SK-N-SH (cell line): ENCODE data around the gene TRMT44. TPM values are rescaled to one million over a fixed set of nuclear protein-coding genes. Genes with fewer than 3 reads are reported as not detected.

Experiments used
- CTCF ChIA-PET: fragments of 300-600, 350-600 bp; formaldehyde crosslinking; extraction: SDS; loops from one replicate; lab custom pipeline; 2021; lab: Yijun Ruan, JAX
- POLR2A ChIA-PET: fragments of 350-600 bp; sonication (Branson Sonifier 250); formaldehyde crosslinking; extraction: SDS; loops from one replicate; lab custom pipeline; 2020; ENCODE audit warnings: antibody characterized with exemption, inconsistent platforms; lab: Yijun Ruan, JAX
- DNase-seq: peaks from one replicate; pipeline ENCODE4 v3.0.0; 2012
- H2AFZ ChIP-seq: fragments of 200-600 bp; sonication (generic); 2 replicates; pipeline ENCODE4 v1.8.1; 2016; ENCODE audit warnings: antibody characterized with exemption, mild to moderate bottlenecking, low read depth
- H3F3A ChIP-seq: fragments of 200-600 bp; sonication (generic); replicated peaks from 2 replicates; pipeline ENCODE3; 2016; ENCODE audit warnings: antibody characterized with exemption, mild to moderate bottlenecking; ENCODE audit not compliant: insufficient read depth
- H3K27ac ChIP-seq, 2 experiments: fragments of 200-500 bp in 1 of 2; fragments of 200-600 bp in 1 of 2; sonication (Bioruptor generic) in 1 of 2; sonication (generic), shearing (Covaris generic) in 1 of 2; 2 replicates each; pipeline versions ENCODE4 v1.5.1 to v1.6.1; 2014 to 2016; ENCODE audit warnings: low read depth in 2 of 2, inconsistent platforms in 1 of 2, low read length in 1 of 2, mild to moderate bottlenecking in 1 of 2, mixed read lengths in 1 of 2
- H3K27me3 ChIP-seq: fragments of 200-600 bp; sonication (generic), shearing (Covaris generic); 2 replicates; pipeline ENCODE4 v1.6.1; 2016; ENCODE audit warnings: mixed run types; ENCODE audit not compliant: insufficient read depth
- H3K36me3 ChIP-seq, 2 experiments: fragments of 200-500 bp in 1 of 2; fragments of 200-600 bp in 1 of 2; sonication (Bioruptor generic) in 1 of 2; sonication (generic) in 1 of 2; replicated peaks in 1 of 2; 2 replicates each; pipeline versions ENCODE3 to v1.5.1; 2014 to 2016; ENCODE audit warnings: low read length in 1 of 2, mild to moderate bottlenecking in 1 of 2; ENCODE audit not compliant: insufficient read depth in 2 of 2, control insufficient read depth in 1 of 2
- H3K4me1 ChIP-seq, 2 experiments: fragments of 200-500 bp in 1 of 2; fragments of 200-600 bp in 1 of 2; sonication (Bioruptor generic) in 1 of 2; sonication (generic), shearing (Covaris generic) in 1 of 2; 2 replicates each; pipeline versions ENCODE4 v1.5.1 to v1.6.1; 2014 to 2016; ENCODE audit warnings: low read depth in 1 of 2, low read length in 1 of 2, mixed run types in 1 of 2; ENCODE audit not compliant: insufficient read depth in 2 of 2, control insufficient read depth in 1 of 2
- H3K4me2 ChIP-seq: fragments of 200-600 bp; sonication (generic), shearing (Covaris generic); 2 replicates; pipeline ENCODE4 v1.6.1; 2017; ENCODE audit warnings: mixed run types
- H3K4me3 ChIP-seq, 2 experiments: fragments of 200-500 bp in 1 of 2; fragments of 200-600 bp in 1 of 2; sonication (Bioruptor generic) in 1 of 2; sonication (generic), shearing (Covaris generic) in 1 of 2; 2 replicates each; pipeline versions ENCODE4 v1.5.1 to v1.8.1; 2014 to 2016; ENCODE audit warnings: low read depth in 2 of 2, inconsistent platforms in 1 of 2, low read length in 1 of 2, mild to moderate bottlenecking in 1 of 2, mixed read lengths in 1 of 2, moderate library complexity in 1 of 2
- H3K79me2 ChIP-seq: fragments of 200-600 bp; sonication (generic); 2 replicates; pipeline ENCODE4 v1.8.1; 2017; ENCODE audit warnings: mild to moderate bottlenecking; ENCODE audit not compliant: insufficient read depth
- H3K9ac ChIP-seq: fragments of 200-600 bp; sonication (generic); 2 replicates; pipeline ENCODE4 v1.6.1; 2017; ENCODE audit warnings: mixed run types
- H3K9me2 ChIP-seq: fragments of 200-600 bp; sonication (generic); 2 replicates; pipeline ENCODE4 v1.6.1; 2017; ENCODE audit warnings: mixed run types
- H3K9me3 ChIP-seq: fragments of 200-600 bp; sonication (generic); 2 replicates; pipeline ENCODE4 v1.6.1; 2017; ENCODE audit warnings: mixed run types, mild to moderate bottlenecking, moderate library complexity
- H4K20me1 ChIP-seq: fragments of 200-600 bp; sonication (generic); 2 replicates; pipeline ENCODE4 v1.6.1; 2017; ENCODE audit warnings: mild to moderate bottlenecking, mixed run types; ENCODE audit not compliant: insufficient read depth
- CTCF ChIP-seq: fragments of 200-600 bp; sonication (generic); IDR thresholded peaks from 2 replicates; pipeline ENCODE4 v1.6.1; 2017; ENCODE audit warnings: antibody characterized with exemption, mild to moderate bottlenecking, moderate library complexity
- EP300 ChIP-seq, 2 experiments: IDR thresholded peaks; 2 replicates each; pipeline versions ENCODE4 v1.4.0 to v1.6.1; 2012; ENCODE audit warnings: borderline replicate concordance in 1 of 2, low read depth in 1 of 2, low read length in 1 of 2
- FOXJ3 ChIP-seq: sonication (generic); formaldehyde crosslinking; IDR thresholded peaks from 2 replicates; pipeline ENCODE4 v1.5.1; 2020; ENCODE audit warnings: mild to moderate bottlenecking, missing genetic modification reagents
- FOXM1 ChIP-seq: IDR thresholded peaks from 2 replicates; pipeline ENCODE4 v1.4.0; 2012; ENCODE audit warnings: low read depth, mild to moderate bottlenecking
- JUND ChIP-seq: IDR thresholded peaks from 2 replicates; pipeline ENCODE4 v1.4.0; 2012
- MAX ChIP-seq: IDR thresholded peaks from 2 replicates; pipeline ENCODE4 v1.4.0; 2012; ENCODE audit warnings: low read depth
- RCOR1 ChIP-seq: fragments of 150-350 bp; IDR thresholded peaks from 2 replicates; pipeline ENCODE4 v1.6.1; 2017; ENCODE audit warnings: antibody characterized with exemption, low read length
- RFX5 ChIP-seq: IDR thresholded peaks from 2 replicates; pipeline ENCODE4 v1.6.1; 2012; ENCODE audit warnings: mild to moderate bottlenecking, improper control_type of control experiment, low read length
- RXRA ChIP-seq: IDR thresholded peaks from 2 replicates; pipeline ENCODE4 v1.4.0; 2012; ENCODE audit warnings: low read depth, mild to moderate bottlenecking, borderline replicate concordance
- TEAD4 ChIP-seq: IDR thresholded peaks from 2 replicates; pipeline ENCODE4 v1.4.0; 2012; ENCODE audit warnings: mild to moderate bottlenecking, borderline replicate concordance; ENCODE audit not compliant: insufficient read depth
- USF2 ChIP-seq: fragments of 150-350 bp; IDR thresholded peaks from 2 replicates; pipeline ENCODE4 v1.6.1; 2017; ENCODE audit warnings: antibody characterized with exemption, low read length, low read depth, borderline replicate concordance
- YY1 ChIP-seq: IDR thresholded peaks from 2 replicates; pipeline ENCODE4 v1.4.0; 2012; ENCODE audit warnings: low read depth, mild to moderate bottlenecking
- WGBS: methylation state at CpG from one replicate; pipeline ENCODE4 v1.1.6; 2017; ENCODE audit warnings: low lambda C conversion rate; 5-methylcytosine and 5-hydroxymethylcytosine counted together
- polyA plus RNA-seq, 3 experiments: library from polyadenylated mRNA; depleted of rRNA; stranded (reverse); fragments of >200 nt; gene quantifications; 2 replicates each; pipeline ENCODE4 v1.2.3, GENCODE V29; 2012
- TF ChIP-seq, protein P1 (sequence below): IDR thresholded peaks from 2 replicates; pipeline ENCODE4; 2012
- TF ChIP-seq, protein P2 (sequence below): IDR thresholded peaks from 2 replicates; pipeline ENCODE4 v1.4.0; 2012; ENCODE audit warnings: low read depth, borderline replicate concordance

TRMT44 gene
- polyA plus RNA-seq, 1 of the 3 experiments (the other 2 are of a cell fraction), result 6.0 TPM

- TF ChIP-seq FOXM1, result no peak
- TF ChIP-seq, protein P1, sequence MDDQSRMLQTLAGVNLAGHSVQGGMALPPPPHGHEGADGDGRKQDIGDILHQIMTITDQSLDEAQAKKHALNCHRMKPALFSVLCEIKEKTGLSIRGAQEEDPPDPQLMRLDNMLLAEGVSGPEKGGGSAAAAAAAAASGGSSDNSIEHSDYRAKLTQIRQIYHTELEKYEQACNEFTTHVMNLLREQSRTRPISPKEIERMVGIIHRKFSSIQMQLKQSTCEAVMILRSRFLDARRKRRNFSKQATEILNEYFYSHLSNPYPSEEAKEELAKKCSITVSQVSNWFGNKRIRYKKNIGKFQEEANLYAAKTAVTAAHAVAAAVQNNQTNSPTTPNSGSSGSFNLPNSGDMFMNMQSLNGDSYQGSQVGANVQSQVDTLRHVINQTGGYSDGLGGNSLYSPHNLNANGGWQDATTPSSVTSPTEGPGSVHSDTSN, result no peak
- no peak for TF ChIP-seq TEAD4
- TF ChIP-seq MAX, result no peak
- TF ChIP-seq EP300 (IDR thresholded peaks at IDR 0.05; ENCODE audit: borderline replicate concordance in 1 of 2, low read depth in 1 of 2, low read length in 1 of 2), result no peak
- TF ChIP-seq RXRA, result no peak
- TF ChIP-seq, protein P2, sequence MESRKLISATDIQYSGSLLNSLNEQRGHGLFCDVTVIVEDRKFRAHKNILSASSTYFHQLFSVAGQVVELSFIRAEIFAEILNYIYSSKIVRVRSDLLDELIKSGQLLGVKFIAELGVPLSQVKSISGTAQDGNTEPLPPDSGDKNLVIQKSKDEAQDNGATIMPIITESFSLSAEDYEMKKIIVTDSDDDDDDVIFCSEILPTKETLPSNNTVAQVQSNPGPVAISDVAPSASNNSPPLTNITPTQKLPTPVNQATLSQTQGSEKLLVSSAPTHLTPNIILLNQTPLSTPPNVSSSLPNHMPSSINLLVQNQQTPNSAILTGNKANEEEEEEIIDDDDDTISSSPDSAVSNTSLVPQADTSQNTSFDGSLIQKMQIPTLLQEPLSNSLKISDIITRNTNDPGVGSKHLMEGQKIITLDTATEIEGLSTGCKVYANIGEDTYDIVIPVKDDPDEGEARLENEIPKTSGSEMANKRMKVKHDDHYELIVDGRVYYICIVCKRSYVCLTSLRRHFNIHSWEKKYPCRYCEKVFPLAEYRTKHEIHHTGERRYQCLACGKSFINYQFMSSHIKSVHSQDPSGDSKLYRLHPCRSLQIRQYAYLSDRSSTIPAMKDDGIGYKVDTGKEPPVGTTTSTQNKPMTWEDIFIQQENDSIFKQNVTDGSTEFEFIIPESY, result no peak
- TF ChIP-seq USF2, result no peak
- TF ChIP-seq YY1, result no peak
- no peak for TF ChIP-seq RFX5
- TF ChIP-seq RCOR1, result no peak
- TF ChIP-seq FOXJ3 (CRISPR knock-in tag), result no peak
- no peak for TF ChIP-seq JUND
- no peak for TF ChIP-seq CTCF
- H3K4me2 ChIP-seq, result peak overlapping the region; percentile 96
- H3K79me2 ChIP-seq, result peaks cover 86% of the 10 kb centered on the region
- no peak overlapping the region for H3K27ac ChIP-seq
- no peaks in the 10 kb centered on the region for H3K27me3 ChIP-seq
- peaks cover 4 to 21% of the 10 kb centered on the region in 2 experiments; a peak in 3 of 4 replicates for H3K4me1 ChIP-seq
- H3K9ac ChIP-seq, result no peak overlapping the region
- no peaks in the 10 kb centered on the region for H3K9me3 ChIP-seq
- 80% methylated on average over 10 of the region's 10 CpGs for WGBS
- no peaks in the 10 kb centered on the region for H3K9me2 ChIP-seq
- ChIA-PET POLR2A (no interaction called here), CTCF (interaction anchor here (1.0 to 2.0 kb wide), 3 partner anchors 9 to 26 kb away, joined by 3 to 5 read pairs (median 5); no protein-coding TSS in a partner anchor)
- H3K4me3 ChIP-seq, result peak overlapping the region; percentile 84 to 99; a peak in 3 of 4 replicates
- peaks cover 3% of the 10 kb centered on the region for H3F3A ChIP-seq
- H2AFZ ChIP-seq, result no peak overlapping the region
- DNase-seq, result no peak
- peaks cover 14% of the 10 kb centered on the region; the same call in 1 of the 2 replicates for H4K20me1 ChIP-seq
- H3K36me3 ChIP-seq, result peaks cover 0 to 4% of the 10 kb centered on the region in 2 experiments
Measured at GRCh38 chr4:8442596-8443358, 2.2 kb downstream of the TRMT44 start.
